GM19452 (cell line): ENCODE results near the gene CNTNAP5.

ENCODE experiments used
- ATAC-seq: cut with Tn5 transposase; IDR thresholded peaks from one replicate; pipeline ENCODE4 v1.9.1; 2021; ENCODE audit not compliant: unreplicated experiment

Gene CNTNAP5

GRCh38 chr2:124258140-124258880 is 233.2 kb downstream of the CNTNAP5 start:
- no peak for ATAC-seq

- no peak for ATAC-seq
These were observed 236.4 kb downstream of the CNTNAP5 start for GRCh38 chr2:124261456-124261855.

- ATAC-seq, result no peak
These were observed 239.5 kb downstream of the CNTNAP5 start for GRCh38 chr2:124264551-124265091.

GRCh38 chr2:124267794-124268193 is 242.7 kb downstream of the CNTNAP5 start:
- no peak for ATAC-seq

GRCh38 chr2:124269348-124269747 is 244.3 kb downstream of the CNTNAP5 start:
- no peak for ATAC-seq

GRCh38 chr2:124272261-124272841 is 247.3 kb downstream of the CNTNAP5 start:
- ATAC-seq, result no peak

- no peak for ATAC-seq
These were observed 256.5 kb downstream of the CNTNAP5 start for GRCh38 chr2:124281541-124281940.

- no peak for ATAC-seq
These were observed 258.0 kb downstream of the CNTNAP5 start for GRCh38 chr2:124283096-124283495.

- ATAC-seq, result no peak
These were observed 261.1 kb downstream of the CNTNAP5 start for GRCh38 chr2:124286089-124286783.

- ATAC-seq, result no peak
These were observed 264.0 kb downstream of the CNTNAP5 start for GRCh38 chr2:124289060-124289459.

GRCh38 chr2:124289615-124290014 is 264.5 kb downstream of the CNTNAP5 start:
- ATAC-seq, result no peak

- no peak for ATAC-seq
These were observed 271.4 kb downstream of the CNTNAP5 start for GRCh38 chr2:124296470-124296869.

- no peak for ATAC-seq
These were observed 276.8 kb downstream of the CNTNAP5 start for GRCh38 chr2:124301915-124302314.

GRCh38 chr2:124308319-124309062 is 283.4 kb downstream of the CNTNAP5 start:
- ATAC-seq, result no peak

- no peak for ATAC-seq
These were observed 284.6 kb downstream of the CNTNAP5 start for GRCh38 chr2:124309563-124310138.

- ATAC-seq, result no peak
These were observed 285.6 kb downstream of the CNTNAP5 start for GRCh38 chr2:124310671-124311070.

- ATAC-seq, result no peak
These were observed 289.0 kb downstream of the CNTNAP5 start for GRCh38 chr2:124314084-124314483.

GRCh38 chr2:124315221-124315880 is 290.3 kb downstream of the CNTNAP5 start:
- no peak for ATAC-seq

- no peak for ATAC-seq
These were observed 291.0 kb downstream of the CNTNAP5 start for GRCh38 chr2:124316133-124316532.

GRCh38 chr2:124316881-124317605 is 292.0 kb downstream of the CNTNAP5 start:
- ATAC-seq, result no peak
